Prostate gland (tissue), 2 donors: Measurements from ENCODE around the gene UST.

Source experiments
- POLR2A ChIP-seq: fragments of 450-650 bp; IDR thresholded peaks from one replicate; pipeline ENCODE4 v1.6.1; 2016; ENCODE audit warnings: antibody characterized with exemption, mild to moderate bottlenecking
- POLR2AphosphoS5 ChIP-seq: sonication (generic); formaldehyde crosslinking; IDR thresholded peaks from one replicate; pipeline ENCODE4 v1.6.1; 2017; ENCODE audit warnings: antibody characterized with exemption
- TF ChIP-seq, protein P1 (sequence below), 4 experiments: fragments of 200-600 bp in 2 of 4; fragments of 450-650 bp in 2 of 4; sonication (generic) in 2 of 4; IDR thresholded peaks; 1 replicate in 3 of 4; 2 replicates in 1 of 4; pipeline ENCODE4 v1.5.1; 2016 to 2019; ENCODE audit warnings: antibody characterized with exemption in 4 of 4, mild to moderate bottlenecking in 2 of 4, moderate library complexity in 2 of 4

- TF ChIP-seq, protein P1, sequence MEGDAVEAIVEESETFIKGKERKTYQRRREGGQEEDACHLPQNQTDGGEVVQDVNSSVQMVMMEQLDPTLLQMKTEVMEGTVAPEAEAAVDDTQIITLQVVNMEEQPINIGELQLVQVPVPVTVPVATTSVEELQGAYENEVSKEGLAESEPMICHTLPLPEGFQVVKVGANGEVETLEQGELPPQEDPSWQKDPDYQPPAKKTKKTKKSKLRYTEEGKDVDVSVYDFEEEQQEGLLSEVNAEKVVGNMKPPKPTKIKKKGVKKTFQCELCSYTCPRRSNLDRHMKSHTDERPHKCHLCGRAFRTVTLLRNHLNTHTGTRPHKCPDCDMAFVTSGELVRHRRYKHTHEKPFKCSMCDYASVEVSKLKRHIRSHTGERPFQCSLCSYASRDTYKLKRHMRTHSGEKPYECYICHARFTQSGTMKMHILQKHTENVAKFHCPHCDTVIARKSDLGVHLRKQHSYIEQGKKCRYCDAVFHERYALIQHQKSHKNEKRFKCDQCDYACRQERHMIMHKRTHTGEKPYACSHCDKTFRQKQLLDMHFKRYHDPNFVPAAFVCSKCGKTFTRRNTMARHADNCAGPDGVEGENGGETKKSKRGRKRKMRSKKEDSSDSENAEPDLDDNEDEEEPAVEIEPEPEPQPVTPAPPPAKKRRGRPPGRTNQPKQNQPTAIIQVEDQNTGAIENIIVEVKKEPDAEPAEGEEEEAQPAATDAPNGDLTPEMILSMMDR (IDR thresholded peaks at IDR 0.05) = no peak
- no peak for TF ChIP-seq POLR2AphosphoS5
- no peak for TF ChIP-seq POLR2A
Observed at GRCh38 chr6:148965287-148965686, 218.5 kb downstream of the UST start.
